MCF 10A (cell line): ENCODE results near the gene SDCBP2. TPM values are rescaled to one million over a fixed set of nuclear protein-coding genes. Genes with fewer than 3 reads are reported as not detected.

Source experiments
- BruUV-seq: library from RNA; stranded (reverse); fragments of 400-500 nt; replicated peaks from 2 replicates; lab custom pipeline; 2021; lab: Mats Ljungman, UMichigan
- CTCF ChIA-PET: fragments of 300-600 bp; sonication (Branson Sonifier 250); formaldehyde crosslinking; extraction: SDS; loops from one replicate; lab custom pipeline; 2021; ENCODE audit warnings: antibody characterized with exemption, inconsistent platforms; lab: Yijun Ruan, JAX
- POLR2A ChIA-PET: fragments of 300-600, 350-650 bp; sonication (Branson Sonifier 250); formaldehyde crosslinking; extraction: SDS; loops from one replicate; lab custom pipeline; 2020; ENCODE audit warnings: antibody characterized with exemption, inconsistent platforms; lab: Yijun Ruan, JAX
- DNase-seq: peaks from one replicate; pipeline ENCODE4 v3.0.0-alpha.2; 2018; ENCODE audit not compliant: unreplicated experiment
- H3K27ac Mint-ChIP-seq: one replicate; pipeline ENCODE4 v1.8.0; 2022; ENCODE audit warnings: mild to moderate bottlenecking, low read depth, mixed read lengths; ENCODE audit not compliant: unreplicated experiment
- H3K27me3 Mint-ChIP-seq: one replicate; pipeline ENCODE4 v1.8.0; 2022; ENCODE audit warnings: mixed read lengths; ENCODE audit not compliant: insufficient read depth, unreplicated experiment
- H3K36me3 Mint-ChIP-seq: one replicate; pipeline ENCODE4 v1.8.0; 2022; ENCODE audit warnings: mild to moderate bottlenecking, moderate library complexity, mixed read lengths; ENCODE audit not compliant: insufficient read depth, unreplicated experiment
- H3K4me1 Mint-ChIP-seq: one replicate; pipeline ENCODE4 v1.8.0; 2022; ENCODE audit warnings: mixed read lengths; ENCODE audit not compliant: insufficient read depth, unreplicated experiment
- H3K4me3 Mint-ChIP-seq: one replicate; pipeline ENCODE4 v1.8.0; 2022; ENCODE audit warnings: mild to moderate bottlenecking, moderate library complexity, mixed read lengths; ENCODE audit not compliant: unreplicated experiment
- H3K9me3 Mint-ChIP-seq: one replicate; pipeline ENCODE4 v1.8.0; 2022; ENCODE audit warnings: mixed read lengths; ENCODE audit not compliant: unreplicated experiment
- intact Hi-C: fragments of 100-400 bp; cut with micrococcal nuclease; formaldehyde crosslinking; loops from 2 replicates; pipeline ENCODE4 v1.14.1; 2022
- total RNA-seq: library from RNA; stranded (reverse); gene quantifications from 2 replicates; pipeline ENCODE4 v1.2.3, GENCODE V29; 2022
- TF ChIP-seq, protein P1 (sequence below): fragments of 200-600 bp; IDR thresholded peaks from one replicate; pipeline ENCODE4 v1.8.0; 2022; ENCODE audit warnings: antibody characterized with exemption, mild to moderate bottlenecking; ENCODE audit not compliant: unreplicated experiment

Gene SDCBP2
- total RNA-seq, 1 experiment from 2014 or later = 11.8 TPM

DNA sequence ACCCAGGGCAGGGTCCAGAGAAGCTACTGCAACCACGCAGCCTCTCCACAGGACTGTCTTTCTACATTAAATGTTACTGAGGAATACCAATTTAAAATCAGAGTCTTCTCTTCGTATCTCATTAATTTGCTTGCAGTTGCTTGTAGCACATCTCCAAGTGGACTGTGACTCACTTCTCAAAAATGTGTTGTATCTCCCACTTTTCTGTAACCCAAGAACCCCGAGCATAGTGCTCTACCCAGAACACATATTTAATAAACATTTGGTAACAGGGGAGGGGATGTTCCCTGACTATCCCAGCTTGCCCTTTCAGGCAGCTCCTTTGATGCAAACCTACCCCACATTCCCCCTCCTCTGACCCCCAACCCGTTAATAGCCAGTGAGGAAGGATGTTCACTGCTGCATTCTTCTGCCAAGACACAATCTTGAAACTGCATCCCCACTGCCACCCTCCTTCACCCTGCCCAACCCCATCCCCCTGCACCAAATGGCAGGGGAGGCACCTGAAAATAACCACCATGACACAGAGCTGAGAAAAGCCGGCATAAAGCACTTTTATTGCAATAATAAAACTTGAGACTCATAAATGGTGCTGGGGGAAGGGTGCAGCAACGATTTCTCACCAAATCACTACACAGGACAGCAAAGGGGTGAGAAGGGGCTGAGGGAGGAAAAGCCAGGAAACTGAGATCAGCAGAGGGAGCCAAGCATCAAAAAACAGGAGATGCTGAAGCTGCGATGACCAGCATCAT is 39.7 kb upstream of the SDCBP2 start:
- no peak overlapping the region for H3K4me3 Mint-ChIP-seq
- no peaks in the 10 kb centered on the region for H3K9me3 Mint-ChIP-seq
- BruUV-seq = no TSS peak
- H3K4me1 Mint-ChIP-seq = peaks cover 13% of the 10 kb centered on the region
- H3K36me3 Mint-ChIP-seq = peaks cover 60% of the 10 kb centered on the region
- ChIA-PET POLR2A (interaction anchor here (0.6 to 1.3 kb wide), 3 partner anchors 23 to 1428 kb away, joined by 3 read pairs; partner anchors contain the start of gene SDCBP2), CTCF (interaction anchor here (0.6 kb wide), 2 partner anchors 80 to 170 kb away, joined by 3 read pairs; no protein-coding TSS in a partner anchor)
- DNase-seq = no peak
- no peak overlapping the region for H3K27ac Mint-ChIP-seq
- intact Hi-C loops = no loop called here
- H3K27me3 Mint-ChIP-seq = no peaks in the 10 kb centered on the region
- TF ChIP-seq, protein P1, sequence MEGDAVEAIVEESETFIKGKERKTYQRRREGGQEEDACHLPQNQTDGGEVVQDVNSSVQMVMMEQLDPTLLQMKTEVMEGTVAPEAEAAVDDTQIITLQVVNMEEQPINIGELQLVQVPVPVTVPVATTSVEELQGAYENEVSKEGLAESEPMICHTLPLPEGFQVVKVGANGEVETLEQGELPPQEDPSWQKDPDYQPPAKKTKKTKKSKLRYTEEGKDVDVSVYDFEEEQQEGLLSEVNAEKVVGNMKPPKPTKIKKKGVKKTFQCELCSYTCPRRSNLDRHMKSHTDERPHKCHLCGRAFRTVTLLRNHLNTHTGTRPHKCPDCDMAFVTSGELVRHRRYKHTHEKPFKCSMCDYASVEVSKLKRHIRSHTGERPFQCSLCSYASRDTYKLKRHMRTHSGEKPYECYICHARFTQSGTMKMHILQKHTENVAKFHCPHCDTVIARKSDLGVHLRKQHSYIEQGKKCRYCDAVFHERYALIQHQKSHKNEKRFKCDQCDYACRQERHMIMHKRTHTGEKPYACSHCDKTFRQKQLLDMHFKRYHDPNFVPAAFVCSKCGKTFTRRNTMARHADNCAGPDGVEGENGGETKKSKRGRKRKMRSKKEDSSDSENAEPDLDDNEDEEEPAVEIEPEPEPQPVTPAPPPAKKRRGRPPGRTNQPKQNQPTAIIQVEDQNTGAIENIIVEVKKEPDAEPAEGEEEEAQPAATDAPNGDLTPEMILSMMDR = no peak

DNA sequence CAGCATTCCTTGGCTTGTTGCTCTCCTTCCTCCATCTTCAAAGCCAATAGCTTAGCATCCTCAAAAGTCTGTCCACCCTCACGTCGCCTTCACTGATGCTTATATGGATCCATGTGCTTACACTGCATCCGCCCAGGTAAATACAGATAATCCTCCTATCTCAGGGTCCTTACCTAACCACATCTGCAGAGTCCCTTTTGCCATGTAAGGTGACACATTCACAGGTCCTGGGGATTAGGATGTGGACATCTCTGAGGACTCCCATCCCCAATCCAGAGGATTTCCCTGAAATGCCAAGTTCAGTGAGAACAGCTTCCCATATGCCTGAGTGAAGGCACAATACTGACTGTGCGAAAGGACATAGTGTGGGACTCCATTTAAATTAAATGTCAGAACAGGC is 38.5 kb upstream of the SDCBP2 start:
- DNase-seq = no peak
- Mint-ChIP-seq H3K36me3 (peaks cover 51% of the 10 kb centered on the region), H3K9me3 (no peaks in the 10 kb centered on the region), H3K4me1 (peaks cover 13% of the 10 kb centered on the region), H3K4me3 (no peak overlapping the region), H3K27ac (no peak overlapping the region), H3K27me3 (no peaks in the 10 kb centered on the region)
- intact Hi-C loops = no loop called here
- CTCF ChIA-PET = interaction anchor here (0.6 kb wide), 2 partner anchors 55 to 143 kb away, joined by 3 read pairs; no protein-coding TSS in a partner anchor
- POLR2A ChIA-PET = interaction anchor here (0.6 to 1.3 kb wide), 3 partner anchors 8 to 24 kb away, joined by 3 read pairs; no protein-coding TSS in a partner anchor
- TF ChIP-seq, protein P1 = no peak
- no TSS peak for BruUV-seq

DNA sequence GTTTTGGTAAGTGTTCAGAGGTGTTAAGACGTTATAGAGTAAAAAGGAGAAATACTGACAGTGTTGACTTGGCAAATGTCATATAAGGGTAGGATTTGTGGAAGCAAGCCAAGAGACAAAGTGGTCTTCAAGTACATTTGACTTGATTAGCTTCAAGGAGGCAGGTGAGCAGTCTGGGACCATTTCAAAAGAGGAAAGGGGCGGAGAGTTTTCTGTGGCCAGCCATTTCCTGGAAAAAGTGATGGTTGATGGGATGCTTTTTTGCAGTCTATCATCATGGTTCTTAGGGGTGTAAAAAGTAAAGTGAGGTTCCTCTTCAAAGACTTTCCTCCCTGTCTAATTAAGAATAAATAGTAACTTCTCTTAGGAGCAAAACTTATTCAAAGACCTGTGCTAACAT is 35.2 kb upstream of the SDCBP2 start:
- Mint-ChIP-seq H3K4me3 (no peak overlapping the region), H3K27me3 (no peaks in the 10 kb centered on the region), H3K9me3 (no peaks in the 10 kb centered on the region), H3K36me3 (peaks cover 52% of the 10 kb centered on the region), H3K27ac (no peak overlapping the region), H3K4me1 (peaks cover 13% of the 10 kb centered on the region)
- DNase-seq = no peak
- ChIA-PET POLR2A (interaction anchor here (1.3 kb wide), 1 partner anchor 38 kb away, joined by 4 read pairs; no protein-coding TSS in a partner anchor), CTCF (no interaction called here)
- intact Hi-C loops = no loop called here
- TF ChIP-seq, protein P1 = no peak
- no TSS peak for BruUV-seq

DNA sequence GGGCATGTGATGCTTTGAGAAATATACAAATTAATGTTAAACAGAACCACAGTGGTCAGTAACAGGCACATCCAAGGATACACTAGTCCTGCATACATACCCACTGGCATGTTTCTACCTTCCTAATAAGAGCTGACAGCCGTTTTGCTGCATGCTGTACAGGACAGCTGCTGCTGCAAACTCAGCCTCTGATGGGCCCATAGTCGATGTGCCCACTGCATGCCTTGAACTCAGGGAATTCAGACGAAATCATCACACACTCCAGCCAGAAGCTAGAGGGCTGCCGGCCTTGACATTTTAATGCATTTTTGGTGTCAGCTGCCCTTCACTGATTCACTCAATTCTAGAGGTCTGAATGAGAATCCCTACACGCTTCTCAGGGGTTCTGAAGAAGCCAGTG is 34.6 kb upstream of the SDCBP2 start:
- Mint-ChIP-seq H3K27me3 (no peaks in the 10 kb centered on the region), H3K4me1 (peaks cover 9% of the 10 kb centered on the region), H3K4me3 (no peak overlapping the region), H3K27ac (no peak overlapping the region), H3K36me3 (peaks cover 52% of the 10 kb centered on the region), H3K9me3 (no peaks in the 10 kb centered on the region)
- DNase-seq = no peak
- BruUV-seq = no TSS peak
- TF ChIP-seq, protein P1 = no peak
- intact Hi-C loops = no loop called here
- POLR2A ChIA-PET = interaction anchor here (1.3 kb wide), 1 partner anchor 38 kb away, joined by 4 read pairs; no protein-coding TSS in a partner anchor
- CTCF ChIA-PET = no interaction called here
